Endothelial cell of umbilical vein (primary cell): ENCODE measurements around the gene MYOG. TPM values are rescaled to one million over a fixed set of nuclear protein-coding genes. Genes with fewer than 3 reads are reported as not detected.

Experiments used
- BruUV-seq: library from RNA; stranded (reverse); fragments of 400-500 nt; replicated peaks from 2 replicates; lab custom pipeline; 2021; lab: Mats Ljungman, UMichigan
- CTCF ChIA-PET: fragments of 300-600, 350-600 bp; sonication (Branson Sonifier 250); formaldehyde crosslinking; loops from one replicate; lab custom pipeline; 2021; ENCODE audit warnings: antibody characterized with exemption, inconsistent platforms; lab: Charles Lee
- POLR2A ChIA-PET: fragments of 300-600, 350-600 bp; sonication (Branson Sonifier 250); formaldehyde crosslinking; loops from one replicate; lab custom pipeline; 2021; ENCODE audit warnings: antibody characterized with exemption, inconsistent platforms; lab: Charles Lee
- DNase-seq: peaks from one replicate; pipeline ENCODE4 v3.0.0-alpha.2; 2011; ENCODE audit warnings: low read depth, low spot score
- FAIRE-seq: peaks from 2 replicates; lab custom pipeline; 2011; peaks lifted over from hg19 to GRCh38; lab: Jason Lieb, UNC
- H2AFZ ChIP-seq: 2 replicates; pipeline ENCODE4 v1.6.0; 2012; ENCODE audit warnings: low read depth, low read length, control low read depth, inconsistent platforms
- H3K27ac ChIP-seq: 2 replicates; pipeline ENCODE4 v1.5.1; 2011; ENCODE audit warnings: low read depth, mild to moderate bottlenecking, control low read depth, low read length, moderate library complexity; ENCODE audit not compliant: insufficient read depth
- H3K27me3 ChIP-seq, 2 experiments: 2 replicates each; pipeline versions ENCODE4 v1.6.0 to v1.6.1; 2011; ENCODE audit warnings: low read length in 2 of 2, mixed read lengths in 1 of 2; ENCODE audit not compliant: control insufficient read depth in 2 of 2, insufficient read depth in 2 of 2
- H3K36me3 ChIP-seq, 2 experiments: 2 replicates in 1 of 2; 3 replicates in 1 of 2; pipeline ENCODE4 v1.5.1; 2011; ENCODE audit warnings: low read length in 2 of 2, mild to moderate bottlenecking in 1 of 2, moderate library complexity in 1 of 2; ENCODE audit not compliant: control insufficient read depth in 2 of 2, insufficient read depth in 2 of 2; ENCODE audit errors: extremely low read depth in 1 of 2
- H3K4me1 ChIP-seq: 3 replicates; pipeline ENCODE4 v1.5.1; 2011; ENCODE audit warnings: mild to moderate bottlenecking, low read length; ENCODE audit not compliant: control insufficient read depth, insufficient read depth; ENCODE audit errors: extremely low read depth
- H3K4me2 ChIP-seq: 2 replicates; pipeline ENCODE4 v1.6.1; 2011; ENCODE audit warnings: low read length, control low read depth, mixed read lengths; ENCODE audit not compliant: insufficient read depth
- H3K4me3 ChIP-seq, 3 experiments: fragments of 200-600 bp in 1 of 3; sonication (generic), shearing (Covaris generic) in 1 of 3; replicated peaks in 1 of 3; 2 replicates each; pipeline ENCODE4 v1.5.1; 2011 to 2016; ENCODE audit warnings: control low read depth in 3 of 3, low read length in 3 of 3, mild to moderate bottlenecking in 2 of 3, inconsistent platforms in 1 of 3, low read depth in 1 of 3, moderate library complexity in 1 of 3; ENCODE audit not compliant: insufficient read depth in 1 of 3
- H3K79me2 ChIP-seq: 2 replicates; pipeline ENCODE4 v1.6.0; 2012; ENCODE audit warnings: low read length, inconsistent platforms; ENCODE audit not compliant: control insufficient read depth, insufficient read depth
- H3K9ac ChIP-seq: replicated peaks from 2 replicates; pipeline ENCODE3; 2011; ENCODE audit warnings: low read length, control low read depth; ENCODE audit not compliant: insufficient read depth; ENCODE audit errors: extremely low read depth
- H3K9me1 ChIP-seq: replicated peaks from 3 replicates; pipeline ENCODE4 v1.6.0; 2011; ENCODE audit warnings: mild to moderate bottlenecking, low read length; ENCODE audit not compliant: control insufficient read depth, insufficient read depth; ENCODE audit errors: extremely low read depth
- H3K9me3 ChIP-seq: replicated peaks from 2 replicates; pipeline ENCODE4 v1.5.1; 2012; ENCODE audit warnings: low read length, inconsistent platforms; ENCODE audit not compliant: control insufficient read depth, insufficient read depth
- H4K20me1 ChIP-seq: replicated peaks from 2 replicates; pipeline ENCODE3; 2011; ENCODE audit warnings: mild to moderate bottlenecking, low read length; ENCODE audit not compliant: control insufficient read depth, insufficient read depth; ENCODE audit errors: extremely low read depth
- EZH2 ChIP-seq: IDR thresholded peaks from 2 replicates; pipeline ENCODE4 v1.6.1; 2012; ENCODE audit warnings: borderline replicate concordance, low read depth, mild to moderate bottlenecking, moderate library complexity, low read length, inconsistent platforms; ENCODE audit not compliant: severe bottlenecking
- FOS ChIP-seq: IDR thresholded peaks from 2 replicates; pipeline ENCODE4 v1.6.1; 2011; ENCODE audit warnings: mild to moderate bottlenecking, low read length, moderate library complexity, borderline replicate concordance; ENCODE audit not compliant: insufficient read depth
- GATA2 ChIP-seq: IDR thresholded peaks from 2 replicates; pipeline ENCODE4 v1.7.0; 2011; ENCODE audit warnings: low read depth, mild to moderate bottlenecking, moderate library complexity, mixed read lengths, low read length; ENCODE audit not compliant: insufficient read length, insufficient read depth
- JUN ChIP-seq: IDR thresholded peaks from 2 replicates; pipeline ENCODE4 v1.6.1; 2011; ENCODE audit warnings: borderline replicate concordance, low read depth; ENCODE audit not compliant: insufficient read length, insufficient read depth
- MAX ChIP-seq: IDR thresholded peaks from 2 replicates; pipeline ENCODE4 v1.6.1; 2011; ENCODE audit not compliant: insufficient read depth, insufficient read length
- MYC ChIP-seq: IDR thresholded peaks from one replicate; pipeline ENCODE4 v1.6.1; 2011; ENCODE audit warnings: mild to moderate bottlenecking, low read depth, low read length
- POLR2A ChIP-seq: IDR thresholded peaks from 2 replicates; pipeline ENCODE4 v1.6.1; 2012; ENCODE audit warnings: low read depth, mild to moderate bottlenecking, control low read depth, low read length
- POLR2AphosphoS5 ChIP-seq: IDR thresholded peaks from 2 replicates; pipeline ENCODE4 v1.6.1; 2012; ENCODE audit warnings: low read depth, mild to moderate bottlenecking, control low read depth, low read length, moderate library complexity; ENCODE audit not compliant: insufficient read depth
- dilution Hi-C: fragments of 300-500 bp; cut with MboI; formaldehyde crosslinking; loops from one replicate; pipeline ENCODE4 v1.15.0; 2019; ENCODE audit warnings: low sequenced_read_pairs; ENCODE audit not compliant: extremely low pct_ligation_motif_present
- intact Hi-C: fragments of 100-400 bp; cut with micrococcal nuclease; formaldehyde crosslinking; loops from one replicate; pipeline ENCODE4 v1.10.0; 2022
- polyA plus RNA-seq, 4 experiments: library from polyadenylated mRNA; depleted of rRNA in 3 of 4; stranded (reverse) in 3 of 4; unstranded in 1 of 4; fragments of >200 nt; gene quantifications; 2 replicates each; pipeline versions ENCODE4 v1.2.1 to v1.2.3, GENCODE V29; 2011 to 2012; ENCODE audit warnings: missing spikeins in 1 of 4
- total RNA-seq: library from RNA; stranded (reverse); gene quantifications from 2 replicates; pipeline ENCODE4 v1.2.3, GENCODE V29; 2021
- TF ChIP-seq, protein P1 (sequence below), 2 donors: IDR thresholded peaks; 1 replicate in 1 of 2; 2 replicates in 1 of 2; pipeline ENCODE4 v1.5.1; 2011; ENCODE audit warnings: low read length in 2 of 2, mild to moderate bottlenecking in 2 of 2, moderate library complexity in 2 of 2, control low read depth in 1 of 2, inconsistent platforms in 1 of 2, low read depth in 1 of 2; ENCODE audit not compliant: insufficient read depth in 1 of 2; ENCODE audit errors: extremely low read depth in 1 of 2

The MYOG gene
- total and polyA plus RNA-seq, 2 donors (not counting 3 experiments of a cell fraction or from before 2014, with no cell fraction given) = not detected

- dilution Hi-C loops = no loop called here
- H3K9ac ChIP-seq = no peak overlapping the region
- BruUV-seq = no TSS peak
- H3K4me2 ChIP-seq = no peak overlapping the region
- FAIRE-seq (no peak), DNase-seq (no peak)
- no peak overlapping the region for H3K4me3 ChIP-seq
- H3K9me3 ChIP-seq = no peaks in the 10 kb centered on the region
- peaks cover 0 to 5% of the 10 kb centered on the region in 2 experiments for H3K27me3 ChIP-seq
- CTCF ChIA-PET = interaction anchor here (0.7 to 2.3 kb wide), 8 partner anchors 11 to 212 kb away, joined by 3 to 14 read pairs (median 4); no protein-coding TSS in a partner anchor
- no peaks in the 10 kb centered on the region for H4K20me1 ChIP-seq
- H3K36me3 ChIP-seq = no peaks in the 10 kb centered on the region
- intact Hi-C loops = no loop called here
- H2AFZ ChIP-seq = no peak overlapping the region
- TF ChIP-seq, protein P1, sequence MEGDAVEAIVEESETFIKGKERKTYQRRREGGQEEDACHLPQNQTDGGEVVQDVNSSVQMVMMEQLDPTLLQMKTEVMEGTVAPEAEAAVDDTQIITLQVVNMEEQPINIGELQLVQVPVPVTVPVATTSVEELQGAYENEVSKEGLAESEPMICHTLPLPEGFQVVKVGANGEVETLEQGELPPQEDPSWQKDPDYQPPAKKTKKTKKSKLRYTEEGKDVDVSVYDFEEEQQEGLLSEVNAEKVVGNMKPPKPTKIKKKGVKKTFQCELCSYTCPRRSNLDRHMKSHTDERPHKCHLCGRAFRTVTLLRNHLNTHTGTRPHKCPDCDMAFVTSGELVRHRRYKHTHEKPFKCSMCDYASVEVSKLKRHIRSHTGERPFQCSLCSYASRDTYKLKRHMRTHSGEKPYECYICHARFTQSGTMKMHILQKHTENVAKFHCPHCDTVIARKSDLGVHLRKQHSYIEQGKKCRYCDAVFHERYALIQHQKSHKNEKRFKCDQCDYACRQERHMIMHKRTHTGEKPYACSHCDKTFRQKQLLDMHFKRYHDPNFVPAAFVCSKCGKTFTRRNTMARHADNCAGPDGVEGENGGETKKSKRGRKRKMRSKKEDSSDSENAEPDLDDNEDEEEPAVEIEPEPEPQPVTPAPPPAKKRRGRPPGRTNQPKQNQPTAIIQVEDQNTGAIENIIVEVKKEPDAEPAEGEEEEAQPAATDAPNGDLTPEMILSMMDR (IDR thresholded peaks at IDR 0.05; ENCODE audit: extremely low read depth in 1 of 2, insufficient read depth in 1 of 2, low read depth in 1 of 2, low read length in 2 of 2) = no peak
- TF ChIP-seq POLR2AphosphoS5 = no peak
- TF ChIP-seq FOS = no peak
- TF ChIP-seq JUN = no peak
- TF ChIP-seq POLR2A = no peak
- no peak for TF ChIP-seq EZH2
- TF ChIP-seq MYC = no peak
- no peak for TF ChIP-seq GATA2
- TF ChIP-seq MAX = no peak
- no peaks in the 10 kb centered on the region for H3K79me2 ChIP-seq
- no peaks in the 10 kb centered on the region for H3K4me1 ChIP-seq
- no peaks in the 10 kb centered on the region for H3K9me1 ChIP-seq
- POLR2A ChIA-PET = no interaction called here
- H3K27ac ChIP-seq = no peak overlapping the region
Measured at GRCh38 chr1:203055161-203055799, 30.5 kb downstream of the MYOG start.
